Gastrocnemius medialis (tissue), 4 donors: ENCODE measurements around the gene DAGLA. TPM values are rescaled to one million over a fixed set of nuclear protein-coding genes. Genes with fewer than 3 reads are reported as not detected.

Experiments used
- ATAC-seq, 2 donors: fragments of 150-250 bp; one replicate each; pipeline ENCODE4 v1.9.1; 2016
- DNase-seq, 2 donors: peaks; one replicate each; pipeline ENCODE4 v3.0.0-alpha.2; 2019
- H3K27ac ChIP-seq, 4 donors: fragments of 200-600 bp; sonication (generic); 1 replicate in 1 of 4; 2 replicates in 3 of 4; pipeline ENCODE4 v1.5.1; 2016 to 2018; ENCODE audit warnings: mild to moderate bottlenecking in 2 of 4, moderate library complexity in 1 of 4
- H3K27me3 ChIP-seq, 3 donors: fragments of 200-600 bp; sonication (generic) in 2 of 3; 1 replicate in 1 of 3; 2 replicates in 2 of 3; pipeline versions ENCODE4 v1.5.1 to v1.6.0; 2016 to 2019; ENCODE audit warnings: mild to moderate bottlenecking in 1 of 3, moderate library complexity in 1 of 3
- H3K36me3 ChIP-seq, 2 donors: fragments of 200-600 bp; sonication (generic) in 1 of 2; one replicate each; pipeline ENCODE4 v1.5.1; 2017 to 2018
- H3K4me1 ChIP-seq, 2 donors: fragments of 200-600 bp; sonication (generic) in 1 of 2; one replicate each; pipeline ENCODE4 v1.5.1; 2016 to 2017; ENCODE audit warnings: mild to moderate bottlenecking in 2 of 2
- H3K4me3 ChIP-seq, 4 donors: fragments of 200-600 bp; sonication (generic) in 3 of 4; 1 replicate in 1 of 4; 2 replicates in 3 of 4; pipeline ENCODE4 v1.5.1; 2016 to 2019; ENCODE audit warnings: mild to moderate bottlenecking in 2 of 4
- H3K9me3 ChIP-seq, 3 donors: fragments of 200-600 bp; sonication (generic) in 2 of 3; 1 replicate in 1 of 3; 2 replicates in 2 of 3; pipeline ENCODE4 v1.5.1; 2016 to 2019
- POLR2A ChIP-seq, 2 donors: fragments of 450-650 bp; IDR thresholded peaks; one replicate each; pipeline ENCODE4 v1.6.1; 2017; ENCODE audit warnings: antibody characterized with exemption in 2 of 2, mild to moderate bottlenecking in 2 of 2, moderate library complexity in 2 of 2
- in situ Hi-C, 4 donors: fragments of 200-750 bp; cut with MboI; loops; one replicate each; pipeline versions ENCODE4 v1.15.0 to v1.8.0; 2017; ENCODE audit warnings: low sequenced_read_pairs in 4 of 4
- intact Hi-C: fragments of 100-400 bp; cut with DNase I; formaldehyde crosslinking; loops from one replicate; pipeline ENCODE4 v1.15.1; 2023; ENCODE audit warnings: low total_unique reads
- total RNA-seq, 4 donors: library from RNA; depleted of rRNA; stranded (reverse); fragments of >200 nt; gene quantifications; one replicate each; pipeline versions ENCODE4 v1.1.0 to v1.2.3, GENCODE V29; 2016
- TF ChIP-seq, protein P1 (sequence below), 5 experiments: fragments of 450-650 bp in 3 of 5; fragments of 200-600 bp in 2 of 5; sonication (generic) in 2 of 5; IDR thresholded peaks in 4 of 5; conservative IDR thresholded peaks in 1 of 5; 1 replicate in 4 of 5; 2 replicates in 1 of 5; pipeline ENCODE4 v1.5.1; 2016 to 2019; ENCODE audit warnings: antibody characterized with exemption in 5 of 5, mild to moderate bottlenecking in 3 of 5, moderate library complexity in 3 of 5

The DAGLA gene
- total RNA-seq, 4 donors from 2014 or later = 0.58 to 5.5 (median 2.9) TPM

DNA sequence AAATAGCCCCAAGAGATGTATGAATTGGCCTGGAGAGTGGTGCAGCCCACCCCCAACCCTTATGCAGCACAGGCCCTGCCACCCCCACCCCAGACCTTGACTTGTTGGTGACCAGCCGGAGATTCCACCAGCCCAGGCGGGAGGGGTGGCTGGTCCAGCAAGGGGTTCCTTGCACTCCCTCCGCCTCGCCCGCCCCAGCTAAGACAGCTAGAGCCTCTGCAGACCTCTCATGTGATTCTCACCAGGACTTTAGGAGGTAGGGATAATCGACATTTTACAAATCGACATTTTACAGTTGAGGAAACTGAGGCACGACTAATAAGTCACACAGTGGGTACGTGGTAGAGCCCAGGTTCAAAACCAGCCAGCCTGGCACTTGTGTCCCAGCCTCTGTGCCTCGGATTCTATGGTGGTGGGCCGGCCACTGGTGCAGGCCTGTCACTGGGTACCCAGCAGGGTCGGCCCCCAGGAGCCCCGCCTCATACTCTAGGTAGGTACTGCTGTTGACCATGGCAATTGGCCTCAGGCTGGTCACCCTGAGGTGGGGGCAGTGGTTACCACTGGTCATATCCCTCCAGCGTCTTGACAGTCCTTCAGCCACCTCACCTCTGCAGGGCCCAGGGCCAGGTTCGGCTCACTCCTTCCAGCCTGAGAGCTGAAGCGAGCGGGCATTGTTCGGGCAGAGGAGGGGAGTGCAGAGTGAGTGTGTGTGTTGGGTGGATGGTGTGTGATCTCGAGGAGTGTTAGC, 37.3 kb downstream of the DAGLA start:
- H3K9me3 ChIP-seq = no peaks in the 10 kb centered on the region
- intact Hi-C loops = no loop called here
- in situ Hi-C loops = no loop called here
- no peak overlapping the region for H3K4me3 ChIP-seq
- no peak for DNase-seq
- H3K36me3 ChIP-seq = no peaks in the 10 kb centered on the region
- H3K27me3 ChIP-seq = no peaks in the 10 kb centered on the region
- H3K27ac ChIP-seq = no peak overlapping the region
- peaks cover 5 to 10% of the 10 kb centered on the region in 2 donors for H3K4me1 ChIP-seq
- no peak for TF ChIP-seq POLR2A (IDR thresholded peaks at IDR 0.05)
- TF ChIP-seq, protein P1, sequence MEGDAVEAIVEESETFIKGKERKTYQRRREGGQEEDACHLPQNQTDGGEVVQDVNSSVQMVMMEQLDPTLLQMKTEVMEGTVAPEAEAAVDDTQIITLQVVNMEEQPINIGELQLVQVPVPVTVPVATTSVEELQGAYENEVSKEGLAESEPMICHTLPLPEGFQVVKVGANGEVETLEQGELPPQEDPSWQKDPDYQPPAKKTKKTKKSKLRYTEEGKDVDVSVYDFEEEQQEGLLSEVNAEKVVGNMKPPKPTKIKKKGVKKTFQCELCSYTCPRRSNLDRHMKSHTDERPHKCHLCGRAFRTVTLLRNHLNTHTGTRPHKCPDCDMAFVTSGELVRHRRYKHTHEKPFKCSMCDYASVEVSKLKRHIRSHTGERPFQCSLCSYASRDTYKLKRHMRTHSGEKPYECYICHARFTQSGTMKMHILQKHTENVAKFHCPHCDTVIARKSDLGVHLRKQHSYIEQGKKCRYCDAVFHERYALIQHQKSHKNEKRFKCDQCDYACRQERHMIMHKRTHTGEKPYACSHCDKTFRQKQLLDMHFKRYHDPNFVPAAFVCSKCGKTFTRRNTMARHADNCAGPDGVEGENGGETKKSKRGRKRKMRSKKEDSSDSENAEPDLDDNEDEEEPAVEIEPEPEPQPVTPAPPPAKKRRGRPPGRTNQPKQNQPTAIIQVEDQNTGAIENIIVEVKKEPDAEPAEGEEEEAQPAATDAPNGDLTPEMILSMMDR (IDR thresholded peaks at IDR 0.05 in 4 of 5, conservative IDR thresholded peaks at IDR 0.05 in 1 of 5) = no peak
- no peak for ATAC-seq

DNA sequence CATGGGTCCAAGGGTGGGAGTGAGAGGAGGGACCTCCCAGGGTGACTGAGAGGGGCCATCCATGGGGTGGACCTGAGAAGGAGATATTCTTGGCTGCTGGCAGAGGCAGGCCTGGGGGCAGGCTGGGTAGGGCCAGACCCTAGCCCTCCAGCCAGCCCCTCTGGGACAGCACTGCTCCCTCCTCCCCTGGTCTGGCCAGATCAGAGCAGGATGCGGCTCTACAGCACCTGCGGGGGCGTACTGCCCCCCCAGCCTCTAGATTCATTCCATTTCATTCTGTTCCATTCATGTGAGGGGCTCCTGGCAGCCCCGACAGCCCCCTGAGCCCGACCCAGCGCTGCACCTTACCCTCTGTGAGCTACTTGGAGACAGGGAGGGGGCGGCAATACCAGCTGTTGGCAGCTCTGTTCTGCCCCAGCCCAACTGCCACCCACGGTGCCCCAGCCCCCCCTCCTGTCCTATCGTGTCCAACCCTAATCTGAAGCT, 37.9 kb downstream of the DAGLA start:
- DNase-seq (no peak), ATAC-seq (no peak)
- TF ChIP-seq, protein P1 (IDR thresholded peaks at IDR 0.05 in 4 of 5, conservative IDR thresholded peaks at IDR 0.05 in 1 of 5) = no peak
- no peak for TF ChIP-seq POLR2A (IDR thresholded peaks at IDR 0.05)
- in situ Hi-C loops = no loop called here
- Histone ChIP-seq H3K36me3 (no peaks in the 10 kb centered on the region), H3K27ac (peak overlapping the region in 1 of 4 donors; percentile 8), H3K27me3 (no peaks in the 10 kb centered on the region), H3K9me3 (no peaks in the 10 kb centered on the region), H3K4me1 (peaks cover 5 to 10% of the 10 kb centered on the region in 2 donors), H3K4me3 (peak overlapping the region; percentile 16 to 29 (median 24))
- intact Hi-C loops = no loop called here

DNA sequence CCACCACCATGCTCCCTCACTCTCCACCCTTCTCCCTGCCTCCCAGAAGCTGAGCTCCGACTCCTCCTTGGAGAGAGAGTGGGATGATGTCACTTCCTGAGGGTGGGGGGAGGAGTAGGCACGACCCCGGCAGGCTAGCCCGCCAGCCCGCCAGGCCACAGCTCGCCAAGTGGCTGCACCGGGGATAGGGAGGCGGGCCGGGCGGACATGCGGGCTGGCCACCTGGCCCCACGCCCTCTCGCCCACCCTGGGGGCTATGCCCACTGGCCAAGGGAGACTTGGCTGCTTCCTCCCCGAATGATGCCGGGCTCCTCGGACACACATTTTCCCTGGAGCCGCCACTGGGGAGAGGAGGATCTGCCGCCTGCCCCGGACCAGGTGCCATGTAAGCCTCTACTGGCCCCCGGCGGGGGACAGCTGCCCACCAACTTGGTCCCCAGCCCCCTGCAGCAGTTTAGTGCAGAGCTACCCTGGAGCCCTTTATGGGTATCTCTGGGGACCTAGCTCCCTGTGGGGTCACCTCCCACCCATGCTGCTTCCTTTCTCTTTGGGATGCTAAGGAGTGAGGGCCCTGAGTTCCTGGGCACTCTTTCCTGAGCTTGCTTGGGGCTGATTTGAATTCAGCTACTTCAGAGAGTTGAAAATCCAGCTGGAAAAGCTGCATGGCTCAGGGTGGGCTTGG, 38.6 kb downstream of the DAGLA start:
- Histone ChIP-seq H3K4me1 (peaks cover 5 to 10% of the 10 kb centered on the region in 2 donors), H3K27me3 (no peaks in the 10 kb centered on the region), H3K36me3 (no peaks in the 10 kb centered on the region), H3K4me3 (peak overlapping the region; percentile 16 to 29 (median 24)), H3K27ac (peak overlapping the region in 1 of 4 donors; percentile 8), H3K9me3 (no peaks in the 10 kb centered on the region)
- in situ Hi-C loops (no loop called here), intact Hi-C loops (no loop called here)
- no peak for DNase-seq
- no peak for TF ChIP-seq POLR2A (IDR thresholded peaks at IDR 0.05)
- TF ChIP-seq, protein P1 (IDR thresholded peaks at IDR 0.05 in 4 of 5, conservative IDR thresholded peaks at IDR 0.05 in 1 of 5) = no peak
- ATAC-seq = peak in 1 of 2 donors; percentile 39

DNA sequence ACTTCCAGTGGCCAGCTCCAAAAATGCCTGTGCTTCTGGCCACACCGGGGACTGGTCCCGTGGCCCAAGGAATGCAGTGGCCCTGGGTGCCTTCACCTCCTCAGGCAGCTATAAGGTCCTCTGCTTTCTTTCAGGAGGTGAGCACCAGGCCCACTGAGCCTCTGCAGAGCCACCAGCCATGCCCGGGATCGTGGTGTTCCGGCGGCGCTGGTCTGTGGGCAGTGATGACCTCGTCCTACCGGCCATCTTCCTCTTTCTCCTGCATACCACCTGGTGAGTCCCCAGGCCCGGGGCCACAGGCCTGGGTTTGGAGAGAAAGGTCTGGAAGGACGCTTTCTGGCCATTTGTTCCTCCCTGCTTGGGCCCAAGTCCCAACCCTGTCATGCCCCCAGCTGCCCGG, 39.8 kb downstream of the DAGLA start:
- TF ChIP-seq, protein P1 (IDR thresholded peaks at IDR 0.05 in 4 of 5, conservative IDR thresholded peaks at IDR 0.05 in 1 of 5) = no peak
- TF ChIP-seq POLR2A (IDR thresholded peaks at IDR 0.05) = no peak
- ATAC-seq (no peak), DNase-seq (no peak)
- H3K36me3 ChIP-seq = no peaks in the 10 kb centered on the region
- intact Hi-C loops (no loop called here), in situ Hi-C loops (no loop called here)
- no peaks in the 10 kb centered on the region for H3K27me3 ChIP-seq
- H3K4me3 ChIP-seq = no peak overlapping the region
- no peaks in the 10 kb centered on the region for H3K9me3 ChIP-seq
- H3K4me1 ChIP-seq = peaks cover 5 to 10% of the 10 kb centered on the region in 2 donors
- no peak overlapping the region for H3K27ac ChIP-seq
